Measurements from ENCODE around the gene RNASEH2B.
A peak's percentile ranks its signal among the peaks of the same experiment; 100 is the strongest.

The RNASEH2B gene

GRCh38 chr13:50888362-50888761 lies 21.2 kb upstream of the RNASEH2B start:
- Histone ChIP-seq H3K27ac (ENCODE audit: low read length) (no peak overlapping the region), H3K27me3 (ENCODE audit: control insufficient read depth, insufficient read depth, low read length) (no peaks in the 10 kb centered on the region), H3K4me3 (ENCODE audit: low read length) (no peak overlapping the region), H3K4me1 (ENCODE audit: control insufficient read depth, low read depth, low read length) (peaks cover 15% of the 10 kb centered on the region), H3K36me3 (ENCODE audit: control insufficient read depth, low read depth, low read length) (no peaks in the 10 kb centered on the region), H3K9ac (ENCODE audit: low read length) (no peak overlapping the region), H3K9me3 (ENCODE audit: control insufficient read depth, low read depth, low read length) (no peaks in the 10 kb centered on the region)

- Histone ChIP-seq H3K36me3 (ENCODE audit: control insufficient read depth, low read depth, low read length) (no peaks in the 10 kb centered on the region), H3K9ac (ENCODE audit: low read length) (no peak overlapping the region), H3K27ac (ENCODE audit: low read length) (no peak overlapping the region), H3K27me3 (ENCODE audit: control insufficient read depth, insufficient read depth, low read length) (no peaks in the 10 kb centered on the region), H3K4me1 (ENCODE audit: control insufficient read depth, low read depth, low read length) (peaks cover 24% of the 10 kb centered on the region), H3K4me3 (ENCODE audit: low read length) (no peak overlapping the region), H3K9me3 (ENCODE audit: control insufficient read depth, low read depth, low read length) (no peaks in the 10 kb centered on the region)
Measured at GRCh38 chr13:50889317-50889716, 20.3 kb upstream of the RNASEH2B start.

- Histone ChIP-seq H3K9me3 (ENCODE audit: control insufficient read depth, low read depth, low read length) (no peaks in the 10 kb centered on the region), H3K36me3 (ENCODE audit: control insufficient read depth, low read depth, low read length) (no peaks in the 10 kb centered on the region), H3K27me3 (ENCODE audit: control insufficient read depth, insufficient read depth, low read length) (no peaks in the 10 kb centered on the region), H3K4me3 (ENCODE audit: low read length) (no peak overlapping the region), H3K9ac (ENCODE audit: low read length) (no peak overlapping the region), H3K4me1 (ENCODE audit: control insufficient read depth, low read depth, low read length) (peaks cover 28% of the 10 kb centered on the region), H3K27ac (ENCODE audit: low read length) (no peak overlapping the region)
Measured at GRCh38 chr13:50891206-50891605, 18.4 kb upstream of the RNASEH2B start.

- H3K9me3 ChIP-seq (ENCODE audit: control insufficient read depth, low read depth, low read length): no peaks in the 10 kb centered on the region
- H3K4me1 ChIP-seq (ENCODE audit: control insufficient read depth, low read depth, low read length): peaks cover 28% of the 10 kb centered on the region
- no peaks in the 10 kb centered on the region for H3K36me3 ChIP-seq (ENCODE audit: control insufficient read depth, low read depth, low read length)
- H3K27me3 ChIP-seq (ENCODE audit: control insufficient read depth, insufficient read depth, low read length): no peaks in the 10 kb centered on the region
- H3K27ac ChIP-seq (ENCODE audit: low read length): no peak overlapping the region
- H3K9ac ChIP-seq (ENCODE audit: low read length): no peak overlapping the region
- H3K4me3 ChIP-seq (ENCODE audit: low read length): no peak overlapping the region
Measured at GRCh38 chr13:50892210-50892944, 17.2 kb upstream of the RNASEH2B start.

- no peaks in the 10 kb centered on the region for H3K27me3 ChIP-seq (ENCODE audit: control insufficient read depth, insufficient read depth, low read length)
- peaks cover 28% of the 10 kb centered on the region for H3K4me1 ChIP-seq (ENCODE audit: control insufficient read depth, low read depth, low read length)
- H3K27ac ChIP-seq (ENCODE audit: low read length): peak overlapping the region; percentile 2
- peak overlapping the region; percentile 14 for H3K4me3 ChIP-seq (ENCODE audit: low read length)
- no peaks in the 10 kb centered on the region for H3K36me3 ChIP-seq (ENCODE audit: control insufficient read depth, low read depth, low read length)
- no peaks in the 10 kb centered on the region for H3K9me3 ChIP-seq (ENCODE audit: control insufficient read depth, low read depth, low read length)
- H3K9ac ChIP-seq (ENCODE audit: low read length): no peak overlapping the region
Measured at GRCh38 chr13:50893211-50893852, 16.3 kb upstream of the RNASEH2B start.

- Histone ChIP-seq H3K27ac (ENCODE audit: low read length) (no peak overlapping the region), H3K36me3 (ENCODE audit: control insufficient read depth, low read depth, low read length) (no peaks in the 10 kb centered on the region), H3K27me3 (ENCODE audit: control insufficient read depth, insufficient read depth, low read length) (no peaks in the 10 kb centered on the region), H3K4me3 (ENCODE audit: low read length) (peak overlapping the region; percentile 14), H3K4me1 (ENCODE audit: control insufficient read depth, low read depth, low read length) (peaks cover 28% of the 10 kb centered on the region), H3K9ac (ENCODE audit: low read length) (no peak overlapping the region), H3K9me3 (ENCODE audit: control insufficient read depth, low read depth, low read length) (no peaks in the 10 kb centered on the region)
Measured at GRCh38 chr13:50894012-50894411, 15.6 kb upstream of the RNASEH2B start.

- Histone ChIP-seq H3K9me3 (ENCODE audit: control insufficient read depth, low read depth, low read length) (no peaks in the 10 kb centered on the region), H3K4me3 (ENCODE audit: low read length) (no peak overlapping the region), H3K9ac (ENCODE audit: low read length) (no peak overlapping the region), H3K27ac (ENCODE audit: low read length) (no peak overlapping the region), H3K27me3 (ENCODE audit: control insufficient read depth, insufficient read depth, low read length) (no peaks in the 10 kb centered on the region), H3K36me3 (ENCODE audit: control insufficient read depth, low read depth, low read length) (no peaks in the 10 kb centered on the region), H3K4me1 (ENCODE audit: control insufficient read depth, low read depth, low read length) (peaks cover 28% of the 10 kb centered on the region)
Measured at GRCh38 chr13:50894504-50894903, 15.1 kb upstream of the RNASEH2B start.

- no peaks in the 10 kb centered on the region for H3K27me3 ChIP-seq (ENCODE audit: control insufficient read depth, insufficient read depth, low read length)
- H3K9ac ChIP-seq (ENCODE audit: low read length): no peak overlapping the region
- H3K27ac ChIP-seq (ENCODE audit: low read length): no peak overlapping the region
- no peaks in the 10 kb centered on the region for H3K36me3 ChIP-seq (ENCODE audit: control insufficient read depth, low read depth, low read length)
- peaks cover 13% of the 10 kb centered on the region for H3K4me1 ChIP-seq (ENCODE audit: control insufficient read depth, low read depth, low read length)
- H3K4me3 ChIP-seq (ENCODE audit: low read length): no peak overlapping the region
- H3K9me3 ChIP-seq (ENCODE audit: control insufficient read depth, low read depth, low read length): no peaks in the 10 kb centered on the region
Measured at GRCh38 chr13:50898338-50898737, 11.3 kb upstream of the RNASEH2B start.

- H3K4me3 ChIP-seq (ENCODE audit: low read length): no peak overlapping the region
- H3K9ac ChIP-seq (ENCODE audit: low read length): no peak overlapping the region
- H3K9me3 ChIP-seq (ENCODE audit: control insufficient read depth, low read depth, low read length): no peaks in the 10 kb centered on the region
- no peaks in the 10 kb centered on the region for H3K27me3 ChIP-seq (ENCODE audit: control insufficient read depth, insufficient read depth, low read length)
- no peaks in the 10 kb centered on the region for H3K36me3 ChIP-seq (ENCODE audit: control insufficient read depth, low read depth, low read length)
- H3K4me1 ChIP-seq (ENCODE audit: control insufficient read depth, low read depth, low read length): no peaks in the 10 kb centered on the region
- no peak overlapping the region for H3K27ac ChIP-seq (ENCODE audit: low read length)
Measured at GRCh38 chr13:50901701-50902100, 7.9 kb upstream of the RNASEH2B start.

- Histone ChIP-seq H3K9me3 (ENCODE audit: control insufficient read depth, low read depth, low read length) (no peaks in the 10 kb centered on the region), H3K9ac (ENCODE audit: low read length) (no peak overlapping the region), H3K4me3 (ENCODE audit: low read length) (no peak overlapping the region), H3K27ac (ENCODE audit: low read length) (no peak overlapping the region), H3K36me3 (ENCODE audit: control insufficient read depth, low read depth, low read length) (no peaks in the 10 kb centered on the region), H3K4me1 (ENCODE audit: control insufficient read depth, low read depth, low read length) (peaks cover 4% of the 10 kb centered on the region), H3K27me3 (ENCODE audit: control insufficient read depth, insufficient read depth, low read length) (no peaks in the 10 kb centered on the region)
Measured at GRCh38 chr13:50905256-50905655, 4.3 kb upstream of the RNASEH2B start.

GRCh38 chr13:50907781-50908180 lies 1.8 kb upstream of the RNASEH2B start:
- Histone ChIP-seq H3K27ac (ENCODE audit: low read length) (no peak overlapping the region), H3K4me1 (ENCODE audit: control insufficient read depth, low read depth, low read length) (peaks cover 19% of the 10 kb centered on the region)

GRCh38 chr13:50908371-50908770 lies 1.2 kb upstream of the RNASEH2B start:
- Histone ChIP-seq H3K27me3 (ENCODE audit: control insufficient read depth, insufficient read depth, low read length) (no peaks in the 10 kb centered on the region), H3K36me3 (ENCODE audit: control insufficient read depth, low read depth, low read length) (no peaks in the 10 kb centered on the region), H3K4me1 (ENCODE audit: control insufficient read depth, low read depth, low read length) (peaks cover 19% of the 10 kb centered on the region), H3K27ac (ENCODE audit: low read length) (no peak overlapping the region), H3K9ac (ENCODE audit: low read length) (no peak overlapping the region), H3K4me3 (ENCODE audit: low read length) (no peak overlapping the region), H3K9me3 (ENCODE audit: control insufficient read depth, low read depth, low read length) (no peaks in the 10 kb centered on the region)

More at GRCh38 chr13:50907781-50908180, 1.8 kb upstream of the RNASEH2B start:
- Histone ChIP-seq H3K4me3 (ENCODE audit: low read length) (no peak overlapping the region), H3K9ac (ENCODE audit: low read length) (no peak overlapping the region), H3K36me3 (ENCODE audit: control insufficient read depth, low read depth, low read length) (no peaks in the 10 kb centered on the region), H3K27me3 (ENCODE audit: control insufficient read depth, insufficient read depth, low read length) (no peaks in the 10 kb centered on the region), H3K9me3 (ENCODE audit: control insufficient read depth, low read depth, low read length) (no peaks in the 10 kb centered on the region)
